Measurements from ENCODE around the gene JADE2. TPM values are rescaled to one million over a fixed set of nuclear protein-coding genes. Genes with fewer than 3 reads are reported as not detected.

Gene JADE2
- total and polyA plus RNA-seq, 2 donors (not counting 3 experiments of a cell fraction or from before 2014, with no cell fraction given), result 11.6 to 31.1 TPM

- dilution Hi-C loops (cut with MboI; ENCODE audit: extremely low pct_ligation_motif_present, low sequenced_read_pairs), result no loop called here
- FAIRE-seq, result no peak
- H3K9me3 ChIP-seq (replicated peaks; ENCODE audit: control insufficient read depth, insufficient read depth, low read length), result no peaks in the 10 kb centered on the region
- no peak for DNase-seq (ENCODE audit: low read depth, low spot score)
- no peak overlapping the region for H2AFZ ChIP-seq (ENCODE audit: low read depth, low read length)
- no peaks in the 10 kb centered on the region for H3K9me1 ChIP-seq (replicated peaks; ENCODE audit: control insufficient read depth, extremely low read depth, insufficient read depth, low read length)
- H3K9ac ChIP-seq (replicated peaks; ENCODE audit: extremely low read depth, insufficient read depth, low read length), result no peak overlapping the region
- no peaks in the 10 kb centered on the region for H4K20me1 ChIP-seq (replicated peaks; ENCODE audit: control insufficient read depth, extremely low read depth, insufficient read depth, low read length)
- H3K4me1 ChIP-seq (ENCODE audit: control insufficient read depth, extremely low read depth, insufficient read depth, low read length), result peaks cover 6% of the 10 kb centered on the region
- TF ChIP-seq CTCF (IDR thresholded peaks at IDR 0.05; ENCODE audit: extremely low read depth in 1 of 2, insufficient read depth in 1 of 2, low read depth in 1 of 2, low read length in 2 of 2) (no peak), POLR2AphosphoS5 (IDR thresholded peaks at IDR 0.05; ENCODE audit: insufficient read depth, low read depth, low read length) (no peak)
- no peak overlapping the region for H3K4me3 ChIP-seq (replicated peaks in 1 of 3; ENCODE audit: insufficient read depth in 1 of 3, low read depth in 1 of 3, low read length in 3 of 3)
- no peaks in the 10 kb centered on the region for H3K36me3 ChIP-seq (ENCODE audit: control insufficient read depth in 2 of 2, extremely low read depth in 1 of 2, insufficient read depth in 2 of 2, low read length in 2 of 2)
- no peaks in the 10 kb centered on the region for H3K27me3 ChIP-seq (ENCODE audit: control insufficient read depth in 2 of 2, insufficient read depth in 2 of 2, low read length in 2 of 2)
- BruUV-seq (replicated peaks), result no TSS peak
- ChIA-PET CTCF (no interaction called here), POLR2A (no interaction called here)
- H3K27ac ChIP-seq (ENCODE audit: insufficient read depth, low read depth, low read length), result no peak overlapping the region
- H3K79me2 ChIP-seq (ENCODE audit: control insufficient read depth, insufficient read depth, low read length), result no peaks in the 10 kb centered on the region
- intact Hi-C loops (cut with micrococcal nuclease), result no loop called here
- H3K4me2 ChIP-seq (ENCODE audit: insufficient read depth, low read length), result no peak overlapping the region
Observed at GRCh38 chr5:134594336-134594735, 68.9 kb downstream of the JADE2 start.

DNA sequence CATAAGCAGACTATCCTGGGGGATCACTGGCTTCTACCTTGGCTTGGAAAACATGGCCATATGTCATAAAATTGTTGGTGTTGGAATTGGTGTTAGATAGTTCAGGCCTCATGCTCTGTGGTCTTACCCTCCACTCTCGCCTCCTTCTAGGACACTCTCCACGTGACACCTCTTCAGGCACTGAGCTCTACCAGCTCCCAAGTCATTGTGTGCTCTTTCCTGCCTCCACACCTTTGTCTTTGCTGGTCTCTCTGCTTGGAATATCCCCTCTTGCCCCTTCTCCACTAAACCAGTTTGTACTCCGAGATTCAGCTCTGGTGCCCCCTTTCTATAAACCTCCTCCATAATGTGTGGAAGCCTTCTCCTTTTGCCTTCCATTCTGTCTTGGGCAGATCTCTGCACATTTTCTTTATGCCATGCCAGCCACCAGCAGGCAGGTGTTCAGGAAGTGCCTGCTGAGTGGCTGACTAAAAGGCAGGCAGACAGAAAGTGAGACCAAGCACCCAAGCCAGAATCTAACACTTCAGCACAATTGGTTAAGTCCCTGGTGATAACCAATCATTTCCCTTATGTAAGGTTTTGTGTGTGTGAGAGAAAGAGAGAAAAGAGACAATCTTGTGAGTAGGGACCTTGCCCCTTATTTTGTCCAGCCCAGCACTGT, 69.5 kb downstream of the JADE2 start:
- intact Hi-C loops (cut with micrococcal nuclease), result no loop called here
- dilution Hi-C loops (cut with MboI; ENCODE audit: extremely low pct_ligation_motif_present, low sequenced_read_pairs), result no loop called here
- H3K4me3 ChIP-seq (replicated peaks in 1 of 3; ENCODE audit: insufficient read depth in 1 of 3, low read depth in 1 of 3, low read length in 3 of 3), result no peak overlapping the region
- ChIA-PET CTCF (interaction anchor here (5.2 kb wide), 1 partner anchor 8 kb away, joined by 35 read pairs; no protein-coding TSS in a partner anchor), POLR2A (no interaction called here)
- DNase-seq (ENCODE audit: low read depth, low spot score) (no peak), FAIRE-seq (no peak)
- TF ChIP-seq FOS (IDR thresholded peaks at IDR 0.05; ENCODE audit: borderline replicate concordance, insufficient read depth, low read length), result no peak
- TF ChIP-seq, protein P1, sequence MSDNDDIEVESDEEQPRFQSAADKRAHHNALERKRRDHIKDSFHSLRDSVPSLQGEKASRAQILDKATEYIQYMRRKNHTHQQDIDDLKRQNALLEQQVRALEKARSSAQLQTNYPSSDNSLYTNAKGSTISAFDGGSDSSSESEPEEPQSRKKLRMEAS (IDR thresholded peaks at IDR 0.05; ENCODE audit: insufficient read depth, insufficient read length), result no peak
- no peak for TF ChIP-seq POLR2AphosphoS5 (IDR thresholded peaks at IDR 0.05; ENCODE audit: insufficient read depth, low read depth, low read length)
- no peak for TF ChIP-seq POLR2A (IDR thresholded peaks at IDR 0.05; ENCODE audit: low read depth, low read length)
- no peak for TF ChIP-seq MYC (IDR thresholded peaks at IDR 0.05; ENCODE audit: low read depth, low read length)
- no peak for TF ChIP-seq EZH2 (IDR thresholded peaks at IDR 0.05; ENCODE audit: borderline replicate concordance, low read depth, low read length, severe bottlenecking)
- no peak for TF ChIP-seq GATA2 (IDR thresholded peaks at IDR 0.05; ENCODE audit: insufficient read depth, insufficient read length, low read depth, low read length)
- no peak overlapping the region for H3K4me2 ChIP-seq (ENCODE audit: insufficient read depth, low read length)
- no peak overlapping the region for H2AFZ ChIP-seq (ENCODE audit: low read depth, low read length)
- no peaks in the 10 kb centered on the region for H4K20me1 ChIP-seq (replicated peaks; ENCODE audit: control insufficient read depth, extremely low read depth, insufficient read depth, low read length)
- no peaks in the 10 kb centered on the region for H3K79me2 ChIP-seq (ENCODE audit: control insufficient read depth, insufficient read depth, low read length)
- no peak overlapping the region for H3K27ac ChIP-seq (ENCODE audit: insufficient read depth, low read depth, low read length)
- no peak overlapping the region for H3K9ac ChIP-seq (replicated peaks; ENCODE audit: extremely low read depth, insufficient read depth, low read length)
- H3K36me3 ChIP-seq (ENCODE audit: control insufficient read depth in 2 of 2, extremely low read depth in 1 of 2, insufficient read depth in 2 of 2, low read length in 2 of 2), result no peaks in the 10 kb centered on the region
- H3K27me3 ChIP-seq (ENCODE audit: control insufficient read depth in 2 of 2, insufficient read depth in 2 of 2, low read length in 2 of 2), result no peaks in the 10 kb centered on the region
- peaks cover 6% of the 10 kb centered on the region for H3K4me1 ChIP-seq (ENCODE audit: control insufficient read depth, extremely low read depth, insufficient read depth, low read length)
- no peaks in the 10 kb centered on the region for H3K9me1 ChIP-seq (replicated peaks; ENCODE audit: control insufficient read depth, extremely low read depth, insufficient read depth, low read length)
- H3K9me3 ChIP-seq (replicated peaks; ENCODE audit: control insufficient read depth, insufficient read depth, low read length), result no peaks in the 10 kb centered on the region
- no TSS peak for BruUV-seq (replicated peaks)
